HepG2 (cell line): ENCODE results near the gene CA4. TPM values are rescaled to one million over a fixed set of nuclear protein-coding genes. Genes with fewer than 3 reads are reported as not detected.
A peak's percentile ranks its signal among the peaks of the same experiment; 100 is the strongest.

Experiments used
- ATF3 ChIP-seq: sonication (generic); formaldehyde crosslinking; IDR thresholded peaks from 2 replicates; pipeline ENCODE4 v1.4.0; 2020; ENCODE audit warnings: missing genetic modification reagents
- CBX5 ChIP-seq: sonication (generic); formaldehyde crosslinking; IDR thresholded peaks from 2 replicates; pipeline ENCODE4 v1.4.0; 2020; ENCODE audit warnings: missing genetic modification reagents, borderline replicate concordance
- DPF2 ChIP-seq: sonication (generic); formaldehyde crosslinking; IDR thresholded peaks from 2 replicates; pipeline ENCODE4 v1.4.0; 2020; ENCODE audit warnings: mild to moderate bottlenecking, low read depth, missing genetic modification reagents, borderline replicate concordance
- EEA1 ChIP-seq: sonication (generic); formaldehyde crosslinking; IDR thresholded peaks from 2 replicates; pipeline ENCODE4 v1.5.1; 2020; ENCODE audit warnings: mild to moderate bottlenecking, missing genetic modification reagents, borderline replicate concordance
- GLI4 ChIP-seq: sonication (generic); formaldehyde crosslinking; IDR thresholded peaks from 2 replicates; pipeline ENCODE4 v1.5.1; 2020; ENCODE audit warnings: missing genetic modification reagents, mild to moderate bottlenecking, moderate library complexity, borderline replicate concordance
- IKZF4 ChIP-seq: sonication (generic); formaldehyde crosslinking; IDR thresholded peaks from 2 replicates; pipeline ENCODE4 v1.5.1; 2020; ENCODE audit warnings: borderline replicate concordance, mild to moderate bottlenecking, low read depth, missing genetic modification reagents; ENCODE audit errors: not compliant biosample characterization
- MTF1 ChIP-seq: sonication (generic); formaldehyde crosslinking; IDR thresholded peaks from 2 replicates; pipeline ENCODE4 v1.5.0; 2020; ENCODE audit warnings: missing genetic modification reagents
- NPAS2 ChIP-seq: sonication (generic); formaldehyde crosslinking; IDR thresholded peaks from 2 replicates; pipeline ENCODE4 v1.8.0; 2022; ENCODE audit warnings: mild to moderate bottlenecking, missing genetic modification reagents, borderline replicate concordance
- POLR2A ChIP-seq, 2 experiments: IDR thresholded peaks; 2 replicates each; pipeline ENCODE4 v1.6.1; 2011; ENCODE audit warnings: low read depth in 2 of 2, low read length in 2 of 2, mild to moderate bottlenecking in 1 of 2, moderate library complexity in 1 of 2; ENCODE audit not compliant: insufficient read depth in 1 of 2
- SALL2 ChIP-seq: sonication (generic); formaldehyde crosslinking; IDR thresholded peaks from 2 replicates; pipeline ENCODE4 v1.8.1; 2023; ENCODE audit warnings: mild to moderate bottlenecking, missing genetic modification reagents, inconsistent platforms
- TGIF2 ChIP-seq: IDR thresholded peaks from 2 replicates; pipeline ENCODE4 v1.6.1; 2016; ENCODE audit warnings: control low read depth, missing compliant biosample characterization
- THAP9 ChIP-seq: sonication (generic); formaldehyde crosslinking; IDR thresholded peaks from 2 replicates; pipeline ENCODE4; 2020; ENCODE audit warnings: missing genetic modification reagents, mild to moderate bottlenecking, borderline replicate concordance
- ZBTB1 ChIP-seq: sonication (generic); formaldehyde crosslinking; IDR thresholded peaks from 2 replicates; pipeline ENCODE4 v1.4.0; 2020; ENCODE audit warnings: missing genetic modification reagents, borderline replicate concordance
- ZIK1 ChIP-seq: sonication (generic); formaldehyde crosslinking; IDR thresholded peaks from 2 replicates; pipeline ENCODE4 v1.5.0; 2020; ENCODE audit warnings: mild to moderate bottlenecking, low read depth, missing genetic modification reagents, borderline replicate concordance
- ZMAT3 ChIP-seq: sonication (generic); formaldehyde crosslinking; conservative IDR thresholded peaks from 2 replicates; pipeline ENCODE4 v1.7.0; 2021; ENCODE audit warnings: missing genetic modification reagents
- ZNF326 ChIP-seq: sonication (generic); formaldehyde crosslinking; IDR thresholded peaks from 2 replicates; pipeline ENCODE4 v1.4.0; 2020; ENCODE audit warnings: missing genetic modification reagents, borderline replicate concordance
- ZNF7 ChIP-seq: IDR thresholded peaks from 2 replicates; pipeline ENCODE4 v1.6.1; 2016; ENCODE audit warnings: missing biosample characterization, missing genetic modification reagents
- polyA plus RNA-seq, 8 experiments: library from polyadenylated mRNA; depleted of rRNA in 3 of 8; stranded (reverse) in 7 of 8; unstranded in 1 of 8; fragments of >200 nt; fragmentation: Illumina TruSeq in 4 of 8; extraction: Trizol in 4 of 8; gene quantifications; 2 replicates each; pipeline versions ENCODE4 v1.2.1 to v1.2.3, GENCODE V29; 2011 to 2016; ENCODE audit warnings: low read depth in 4 of 8, missing spikeins in 1 of 8, mixed read lengths in 1 of 8; ENCODE audit not compliant: insufficient read depth in 1 of 8
- total RNA-seq, 5 experiments: library from RNA; depleted of rRNA; stranded (reverse); fragments of >200 nt; fragmentation: Illumina TruSeq; extraction: Trizol; gene quantifications; 2 replicates each; pipeline ENCODE4 v1.2.3, GENCODE V29; 2016; ENCODE audit warnings: low read depth in 1 of 5
- TF ChIP-seq, protein P1 (sequence below): sonication (generic); formaldehyde crosslinking; IDR thresholded peaks from 2 replicates; pipeline ENCODE4 v1.4.0; 2020; ENCODE audit warnings: missing genetic modification reagents, borderline replicate concordance
- TF ChIP-seq, protein P2 (sequence below): sonication (generic); formaldehyde crosslinking; IDR thresholded peaks from 2 replicates; pipeline ENCODE4 v1.4.0; 2020; ENCODE audit warnings: missing genetic modification reagents, borderline replicate concordance
- TF ChIP-seq, protein P3 (sequence below): sonication (generic); formaldehyde crosslinking; IDR thresholded peaks from 2 replicates; pipeline ENCODE4 v1.8.0; 2022; ENCODE audit warnings: mild to moderate bottlenecking, missing genetic modification reagents

The CA4 gene
- total and polyA plus RNA-seq, 2 of the 13 experiments (the other 11 are each of a cell fraction or from before 2014, with no cell fraction given), result not detected

- TF ChIP-seq ZIK1 (peak; percentile 96; the same call in 1 of the 2 replicates), EEA1 (CRISPR knock-in tag) (peak; percentile 99), GLI4 (CRISPR knock-in tag) (peak; percentile 97), ZBTB1 (peak; percentile 82; the same call in 1 of the 2 replicates), MTF1 (CRISPR knock-in tag) (0 out of 2 replicates have a peak, but pooled peaks have one; percentile 83), SALL2 (CRISPR knock-in tag) (peak; percentile 95), THAP9 (peak; percentile 83), CBX5 (CRISPR knock-in tag) (peak; percentile 97; the same call in 1 of the 2 replicates), ATF3 (CRISPR knock-in tag) (peak; percentile 92), ZMAT3 (peak; percentile 98), IKZF4 (peak; percentile 98), NPAS2 (CRISPR knock-in tag) (no peak), DPF2 (CRISPR knock-in tag) (no peak), POLR2A (IDR thresholded peaks at IDR 0.05; ENCODE audit: insufficient read depth in 1 of 2, low read depth in 2 of 2, low read length in 2 of 2) (no peak), ZNF326 (CRISPR knock-in tag) (no peak), ZNF7 (CRISPR knock-in tag) (peak; percentile 74), TGIF2 (peak; percentile 97)
- TF ChIP-seq, protein P1, sequence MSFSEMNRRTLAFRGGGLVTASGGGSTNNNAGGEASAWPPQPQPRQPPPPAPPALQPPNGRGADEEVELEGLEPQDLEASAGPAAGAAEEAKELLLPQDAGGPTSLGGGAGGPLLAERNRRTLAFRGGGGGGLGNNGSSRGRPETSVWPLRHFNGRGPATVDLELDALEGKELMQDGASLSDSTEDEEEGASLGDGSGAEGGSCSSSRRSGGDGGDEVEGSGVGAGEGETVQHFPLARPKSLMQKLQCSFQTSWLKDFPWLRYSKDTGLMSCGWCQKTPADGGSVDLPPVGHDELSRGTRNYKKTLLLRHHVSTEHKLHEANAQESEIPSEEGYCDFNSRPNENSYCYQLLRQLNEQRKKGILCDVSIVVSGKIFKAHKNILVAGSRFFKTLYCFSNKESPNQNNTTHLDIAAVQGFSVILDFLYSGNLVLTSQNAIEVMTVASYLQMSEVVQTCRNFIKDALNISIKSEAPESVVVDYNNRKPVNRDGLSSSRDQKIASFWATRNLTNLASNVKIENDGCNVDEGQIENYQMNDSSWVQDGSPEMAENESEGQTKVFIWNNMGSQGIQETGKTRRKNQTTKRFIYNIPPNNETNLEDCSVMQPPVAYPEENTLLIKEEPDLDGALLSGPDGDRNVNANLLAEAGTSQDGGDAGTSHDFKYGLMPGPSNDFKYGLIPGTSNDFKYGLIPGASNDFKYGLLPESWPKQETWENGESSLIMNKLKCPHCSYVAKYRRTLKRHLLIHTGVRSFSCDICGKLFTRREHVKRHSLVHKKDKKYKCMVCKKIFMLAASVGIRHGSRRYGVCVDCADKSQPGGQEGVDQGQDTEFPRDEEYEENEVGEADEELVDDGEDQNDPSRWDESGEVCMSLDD (CRISPR knock-in tag), result peak; percentile 91
- TF ChIP-seq, protein P2, sequence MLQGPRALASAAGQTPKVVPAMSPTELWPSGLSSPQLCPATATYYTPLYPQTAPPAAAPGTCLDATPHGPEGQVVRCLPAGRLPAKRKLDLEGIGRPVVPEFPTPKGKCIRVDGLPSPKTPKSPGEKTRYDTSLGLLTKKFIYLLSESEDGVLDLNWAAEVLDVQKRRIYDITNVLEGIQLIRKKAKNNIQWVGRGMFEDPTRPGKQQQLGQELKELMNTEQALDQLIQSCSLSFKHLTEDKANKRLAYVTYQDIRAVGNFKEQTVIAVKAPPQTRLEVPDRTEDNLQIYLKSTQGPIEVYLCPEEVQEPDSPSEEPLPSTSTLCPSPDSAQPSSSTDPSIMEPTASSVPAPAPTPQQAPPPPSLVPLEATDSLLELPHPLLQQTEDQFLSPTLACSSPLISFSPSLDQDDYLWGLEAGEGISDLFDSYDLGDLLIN, result no peak
- TF ChIP-seq, protein P3, sequence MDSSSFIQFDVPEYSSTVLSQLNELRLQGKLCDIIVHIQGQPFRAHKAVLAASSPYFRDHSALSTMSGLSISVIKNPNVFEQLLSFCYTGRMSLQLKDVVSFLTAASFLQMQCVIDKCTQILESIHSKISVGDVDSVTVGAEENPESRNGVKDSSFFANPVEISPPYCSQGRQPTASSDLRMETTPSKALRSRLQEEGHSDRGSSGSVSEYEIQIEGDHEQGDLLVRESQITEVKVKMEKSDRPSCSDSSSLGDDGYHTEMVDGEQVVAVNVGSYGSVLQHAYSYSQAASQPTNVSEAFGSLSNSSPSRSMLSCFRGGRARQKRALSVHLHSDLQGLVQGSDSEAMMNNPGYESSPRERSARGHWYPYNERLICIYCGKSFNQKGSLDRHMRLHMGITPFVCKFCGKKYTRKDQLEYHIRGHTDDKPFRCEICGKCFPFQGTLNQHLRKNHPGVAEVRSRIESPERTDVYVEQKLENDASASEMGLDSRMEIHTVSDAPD (CRISPR knock-in tag), result peak; percentile 75
Observed at GRCh38 chr17:60139438-60140285, 10.1 kb upstream of the CA4 start (continued).
